Bronchial epithelial cell (primary cell): ENCODE data around the gene SEMA3B. TPM values are rescaled to one million over a fixed set of nuclear protein-coding genes. Genes with fewer than 3 reads are reported as not detected.

Source experiments
- DNase-seq: peaks from one replicate; pipeline ENCODE4 v3.0.0-alpha.2; 2010; ENCODE audit warnings: low read depth
- FAIRE-seq: peaks from 2 replicates; lab custom pipeline; 2011; peaks lifted over from hg19 to GRCh38; lab: Jason Lieb, UNC
- H3K27me3 ChIP-seq: 2 replicates; pipeline ENCODE4 v1.5.1; 2011; ENCODE audit warnings: low read length; ENCODE audit not compliant: control insufficient read depth, insufficient read depth
- H3K36me3 ChIP-seq: 2 replicates; pipeline ENCODE4 v1.5.1; 2011; ENCODE audit warnings: low read length; ENCODE audit not compliant: control insufficient read depth, insufficient read depth
- H3K4me3 ChIP-seq: 2 replicates; pipeline ENCODE4 v1.5.1; 2011; ENCODE audit warnings: mild to moderate bottlenecking, low read depth, low read length, control low read depth
- CTCF ChIP-seq: IDR thresholded peaks from 2 replicates; pipeline ENCODE4 v1.5.1; 2011; ENCODE audit warnings: mild to moderate bottlenecking, moderate library complexity, low read length, control low read depth, inconsistent platforms; ENCODE audit not compliant: insufficient read depth, severe bottlenecking
- total RNA-seq: library from RNA; depleted of rRNA; stranded (reverse); fragments of >200 nt; gene quantifications from 2 replicates; pipeline ENCODE4 v1.2.1, GENCODE V29; 2014

Gene SEMA3B
- total RNA-seq, 1 donor from 2014 or later = 7.1 TPM

- DNase-seq (no peak), FAIRE-seq (no peak)
- Histone ChIP-seq H3K27me3 (no peaks in the 10 kb centered on the region), H3K36me3 (peaks cover 11% of the 10 kb centered on the region), H3K4me3 (no peak overlapping the region)
- no peak for TF ChIP-seq CTCF
Measured at GRCh38 chr3:50239649-50240048, 29.3 kb upstream of the SEMA3B start.

GRCh38 chr3:50241163-50241562 is 27.8 kb upstream of the SEMA3B start:
- Histone ChIP-seq H3K27me3 (no peaks in the 10 kb centered on the region), H3K36me3 (peaks cover 11% of the 10 kb centered on the region), H3K4me3 (no peak overlapping the region)
- DNase-seq (no peak), FAIRE-seq (no peak)
- no peak for TF ChIP-seq CTCF

- no peak for TF ChIP-seq CTCF
- Histone ChIP-seq H3K4me3 (no peak overlapping the region), H3K36me3 (peaks cover 11% of the 10 kb centered on the region), H3K27me3 (no peaks in the 10 kb centered on the region)
- FAIRE-seq = no peak
- DNase-seq = no peak
Measured at GRCh38 chr3:50241713-50242380, 27.1 kb upstream of the SEMA3B start.

GRCh38 chr3:50242381-50242770 is 26.6 kb upstream of the SEMA3B start:
- no peak for FAIRE-seq
- Histone ChIP-seq H3K36me3 (peaks cover 11% of the 10 kb centered on the region), H3K4me3 (no peak overlapping the region), H3K27me3 (no peaks in the 10 kb centered on the region)
- DNase-seq = no peak
- TF ChIP-seq CTCF = no peak

- no peak for TF ChIP-seq CTCF
- no peak for FAIRE-seq
- H3K27me3 ChIP-seq = no peaks in the 10 kb centered on the region
- peaks cover 11% of the 10 kb centered on the region for H3K36me3 ChIP-seq
- no peak overlapping the region for H3K4me3 ChIP-seq
- no peak for DNase-seq
Measured at GRCh38 chr3:50242851-50243542, 25.9 kb upstream of the SEMA3B start.
